ENCODE results near the gene FAM20A.
"Not testable (repeated sequence)": the region's sequence is repeated elsewhere in the genome, so short reads cannot be mapped to it uniquely, and the experiment has no call there.

FAM20A gene

GRCh38 chr17:68519911-68520310, 81.3 kb downstream of the FAM20A start:
- Histone ChIP-seq H3K9me3 (ENCODE audit: insufficient read depth, low read length) (no peaks in the 10 kb centered on the region), H3K4me2 (ENCODE audit: low read length) (no peak overlapping the region), H4K20me1 (ENCODE audit: insufficient read depth, low read length) (peaks cover 25% of the 10 kb centered on the region), H2AFZ (ENCODE audit: low read depth, low read length) (no peak overlapping the region), H3K27me3 (ENCODE audit: low read depth, low read length) (no peaks in the 10 kb centered on the region), H3K36me3 (replicated peaks; ENCODE audit: low read depth, low read length) (peaks cover 64% of the 10 kb centered on the region), H3K9ac (ENCODE audit: low read length) (no peak overlapping the region), H3K4me3 (ENCODE audit: low read length) (no peak overlapping the region), H3K4me1 (ENCODE audit: low read length) (no peaks in the 10 kb centered on the region), H3K79me2 (ENCODE audit: low read length) (peaks cover 16% of the 10 kb centered on the region), H3K27ac (ENCODE audit: low read length) (no peak overlapping the region)
- TF ChIP-seq EZH2phosphoT487 (IDR thresholded peaks at IDR 0.05; ENCODE audit: low read depth) (no peak), CTCF (IDR thresholded peaks at IDR 0.05; ENCODE audit: low read depth, low read length) (no peak)

GRCh38 chr17:68519051-68519450, 82.1 kb downstream of the FAM20A start:
- H3K36me3 ChIP-seq (replicated peaks; ENCODE audit: low read depth, low read length), result peaks cover 60% of the 10 kb centered on the region
- H3K9ac ChIP-seq (ENCODE audit: low read length); H3K27me3 ChIP-seq (ENCODE audit: low read depth, low read length); H3K9me3 ChIP-seq (ENCODE audit: insufficient read depth, low read length); H3K4me1 ChIP-seq (ENCODE audit: low read length); H3K27ac ChIP-seq (ENCODE audit: low read length); H3K4me2 ChIP-seq (ENCODE audit: low read length); H2AFZ ChIP-seq (ENCODE audit: low read depth, low read length); H3K4me3 ChIP-seq (ENCODE audit: low read length): not testable (repeated sequence)
- H3K79me2 ChIP-seq (ENCODE audit: low read length), result peaks cover 24% of the 10 kb centered on the region
- H4K20me1 ChIP-seq (ENCODE audit: insufficient read depth, low read length), result peaks cover 33% of the 10 kb centered on the region

- H3K27ac ChIP-seq (ENCODE audit: low read length), result no peak overlapping the region
- TF ChIP-seq EZH2phosphoT487 (IDR thresholded peaks at IDR 0.05; ENCODE audit: low read depth) (no peak), CTCF (IDR thresholded peaks at IDR 0.05; ENCODE audit: low read depth, low read length) (no peak)
- H3K79me2 ChIP-seq (ENCODE audit: low read length), result peaks cover 32% of the 10 kb centered on the region
- no peak overlapping the region for H3K4me2 ChIP-seq (ENCODE audit: low read length)
- H2AFZ ChIP-seq (ENCODE audit: low read depth, low read length), result no peak overlapping the region
- no peaks in the 10 kb centered on the region for H3K9me3 ChIP-seq (ENCODE audit: insufficient read depth, low read length)
- peaks cover 42% of the 10 kb centered on the region for H4K20me1 ChIP-seq (ENCODE audit: insufficient read depth, low read length)
- no peak overlapping the region for H3K9ac ChIP-seq (ENCODE audit: low read length)
- peaks cover 53% of the 10 kb centered on the region for H3K36me3 ChIP-seq (replicated peaks; ENCODE audit: low read depth, low read length)
- no peaks in the 10 kb centered on the region for H3K27me3 ChIP-seq (ENCODE audit: low read depth, low read length)
- peaks cover 15% of the 10 kb centered on the region for H3K4me1 ChIP-seq (ENCODE audit: low read length)
- H3K4me3 ChIP-seq (ENCODE audit: low read length), result no peak overlapping the region
Measured at GRCh38 chr17:68518063-68518815, 82.9 kb downstream of the FAM20A start.

- Histone ChIP-seq H3K79me2 (ENCODE audit: low read length) (peaks cover 39% of the 10 kb centered on the region), H3K4me1 (ENCODE audit: low read length) (peaks cover 15% of the 10 kb centered on the region), H4K20me1 (ENCODE audit: insufficient read depth, low read length) (peaks cover 44% of the 10 kb centered on the region), H3K36me3 (replicated peaks; ENCODE audit: low read depth, low read length) (peaks cover 47% of the 10 kb centered on the region)
- H3K27me3 ChIP-seq (ENCODE audit: low read depth, low read length); H3K9me3 ChIP-seq (ENCODE audit: insufficient read depth, low read length); H3K27ac ChIP-seq (ENCODE audit: low read length); H3K4me3 ChIP-seq (ENCODE audit: low read length); H3K4me2 ChIP-seq (ENCODE audit: low read length); H3K9ac ChIP-seq (ENCODE audit: low read length); H2AFZ ChIP-seq (ENCODE audit: low read depth, low read length): not testable (repeated sequence)
Measured at GRCh38 chr17:68517605-68518004, 83.6 kb downstream of the FAM20A start.

GRCh38 chr17:68516732-68517131, 84.4 kb downstream of the FAM20A start:
- H3K9ac ChIP-seq (ENCODE audit: low read length), result no peak overlapping the region
- no peak overlapping the region for H3K4me3 ChIP-seq (ENCODE audit: low read length)
- H4K20me1 ChIP-seq (ENCODE audit: insufficient read depth, low read length), result peaks cover 35% of the 10 kb centered on the region
- no peaks in the 10 kb centered on the region for H3K27me3 ChIP-seq (ENCODE audit: low read depth, low read length)
- H3K79me2 ChIP-seq (ENCODE audit: low read length), result peaks cover 42% of the 10 kb centered on the region
- no peak overlapping the region for H2AFZ ChIP-seq (ENCODE audit: low read depth, low read length)
- TF ChIP-seq CTCF (IDR thresholded peaks at IDR 0.05; ENCODE audit: low read depth, low read length), result no peak
- no peak for TF ChIP-seq EZH2phosphoT487 (IDR thresholded peaks at IDR 0.05; ENCODE audit: low read depth)
- H3K4me2 ChIP-seq (ENCODE audit: low read length), result no peak overlapping the region
- peaks cover 15% of the 10 kb centered on the region for H3K4me1 ChIP-seq (ENCODE audit: low read length)
- H3K36me3 ChIP-seq (replicated peaks; ENCODE audit: low read depth, low read length), result peaks cover 40% of the 10 kb centered on the region
- H3K27ac ChIP-seq (ENCODE audit: low read length), result no peak overlapping the region
- H3K9me3 ChIP-seq (ENCODE audit: insufficient read depth, low read length), result no peaks in the 10 kb centered on the region

Measured in OCI-LY3 (cell line).